Pancreas (tissue), 10 donors: Measurements from ENCODE around the gene INSRR. TPM values are rescaled to one million over a fixed set of nuclear protein-coding genes. Genes with fewer than 3 reads are reported as not detected.

Experiments
- ATAC-seq, 4 donors: fragments of 200-7000 bp; cut with Tn5 transposase; one replicate each; pipeline versions ENCODE4 v1.8.0 to v1.9.1; 2020; ENCODE audit warnings: mild to moderate bottlenecking in 4 of 4, moderate library complexity in 4 of 4
- DNase-seq, 6 donors: peaks; one replicate each; pipeline ENCODE4 v3.0.0-alpha.2; 2020
- FAIRE-seq: peaks from 2 replicates; lab custom pipeline; 2012; peaks lifted over from hg19 to GRCh38; lab: Jason Lieb, UNC
- H3K27ac ChIP-seq, 4 donors: fragments of 200-600 bp; sonication (generic); 1 replicate in 3 of 4; 2 replicates in 1 of 4; pipeline versions ENCODE4 v1.5.0 to v1.8.0; 2020
- H3K27me3 ChIP-seq, 4 donors: fragments of 200-600 bp; one replicate each; pipeline ENCODE4 v1.8.0; 2021
- H3K36me3 ChIP-seq, 3 donors: fragments of 200-600 bp; sonication (generic) in 1 of 3; one replicate each; pipeline versions ENCODE4 v1.5.0 to v1.8.0; 2020 to 2021
- H3K4me1 ChIP-seq, 3 donors: fragments of 200-600 bp; one replicate each; pipeline ENCODE4 v1.8.0; 2021
- H3K4me3 ChIP-seq, 4 donors: fragments of 200-600 bp; sonication (generic) in 2 of 4; one replicate each; pipeline versions ENCODE4 v1.5.0 to v1.8.0; 2020 to 2021
- H3K9me3 ChIP-seq, 4 donors: fragments of 200-600 bp; one replicate each; pipeline ENCODE4 v1.8.0; 2021
- CTCF ChIP-seq, 4 donors: fragments of 200-600 bp; sonication (generic) in 3 of 4; IDR thresholded peaks; one replicate each; pipeline versions ENCODE4 v1.5.0 to v1.8.0; 2021; ENCODE audit warnings: antibody characterized with exemption in 4 of 4
- WGBS, 2 donors: extraction: QIAGEN DNeasy Blood & Tissue Kit; methylation state at CpG; one replicate each; pipeline ENCODE4 v1.1.7; 2013; 5-methylcytosine and 5-hydroxymethylcytosine counted together
- intact Hi-C, 3 donors: fragments of 100-400 bp; cut with DNase I; formaldehyde crosslinking; loops; one replicate each; pipeline versions ENCODE4 v1.11.1 to v1.14.2; 2022
- polyA plus RNA-seq, 2 donors: library from polyadenylated mRNA; stranded (reverse); fragments of 200-250 nt; gene quantifications; one replicate each; pipeline ENCODE4 v1.2.3, GENCODE V29; 2013
- total RNA-seq, 6 donors: library from RNA; stranded (reverse); fragmentation: NEBNext Ultra II Directional in 4 of 6; extraction: Animal tissue kit (Norgen Biotek cat#: 25700) in 4 of 6; gene quantifications; one replicate each; pipeline versions ENCODE4 v1.2.1 to v1.2.4, GENCODE V29; 2021 to 2023
- donor health status: healthy with polysubstance abuse.
- donor health status: DM: no; HTN: no; CAD: no; lungs with moderate emphysema.
- donor health status: DM: no; HTN: no; CAD: no.
- donor health status: control.
- donor health status: control.
- donor health status: Bipolar disorder and iron deficiency.
- donor health status: DM: yes; HTN: yes; CAD: no.
- donor health status: DM: no; HTN: no; CAD: no.
- donor health status: DM: no; HTN: no; CAD: no.
- donor health status: DM: yes; HTN: yes; CAD: no.

Gene INSRR
- total and polyA plus RNA-seq, 8 donors: 0.03 to 0.99 (median 0.18) TPM

GRCh38 chr1:156801409-156802121, 57.4 kb downstream of the INSRR start:
- no peak for DNase-seq
- no peak for FAIRE-seq
- H3K36me3 ChIP-seq: peaks cover 5 to 43% (median 11%) of the 10 kb centered on the region in 3 donors
- no peak overlapping the region for H3K27ac ChIP-seq
- no peaks in the 10 kb centered on the region for H3K9me3 ChIP-seq
- no peak overlapping the region for H3K4me3 ChIP-seq
- no peak for TF ChIP-seq CTCF (IDR thresholded peaks at IDR 0.05)
- intact Hi-C loops: no loop called here
- ATAC-seq: peak in 3 of 4 donors; percentile 27 to 51 (median 32)
- WGBS, 2 donors: 74 to 80% methylated on average over 7 of the region's 7 CpGs
- H3K27me3 ChIP-seq: no peaks in the 10 kb centered on the region
- H3K4me1 ChIP-seq: no peaks in the 10 kb centered on the region

- H3K27ac ChIP-seq: no peak overlapping the region
- FAIRE-seq: no peak
- intact Hi-C loops: no loop called here
- ATAC-seq: peak in 3 of 4 donors; percentile 70 to 77 (median 76)
- DNase-seq: no peak
- H3K4me3 ChIP-seq: no peak overlapping the region
- H3K27me3 ChIP-seq: no peaks in the 10 kb centered on the region
- WGBS, 2 donors: 59 to 66% methylated on average over 4 of the region's 4 CpGs
- no peaks in the 10 kb centered on the region for H3K9me3 ChIP-seq
- H3K4me1 ChIP-seq: no peaks in the 10 kb centered on the region
- peaks cover 5 to 81% (median 35%) of the 10 kb centered on the region in 3 donors for H3K36me3 ChIP-seq
- TF ChIP-seq CTCF (IDR thresholded peaks at IDR 0.05): peak; percentile 22 to 55 (median 45)
These were observed 61.6 kb downstream of the INSRR start for GRCh38 chr1:156797212-156797871.

- DNase-seq (no peak), FAIRE-seq (no peak), ATAC-seq (peak in 1 of 4 donors; percentile 9)
- H3K36me3 ChIP-seq: peaks cover 5 to 89% (median 35%) of the 10 kb centered on the region in 3 donors
- TF ChIP-seq CTCF (IDR thresholded peaks at IDR 0.05): no peak
- H3K9me3 ChIP-seq: no peaks in the 10 kb centered on the region
- no peak overlapping the region for H3K4me3 ChIP-seq
- no peaks in the 10 kb centered on the region for H3K4me1 ChIP-seq
- no peaks in the 10 kb centered on the region for H3K27me3 ChIP-seq
- WGBS, 2 donors: 88 to 90% methylated on average over 8 of the region's 8 CpGs
- intact Hi-C loops: no loop called here
- no peak overlapping the region for H3K27ac ChIP-seq
These were observed 62.4 kb downstream of the INSRR start for GRCh38 chr1:156796340-156797097.

- ATAC-seq (peak in 1 of 4 donors; percentile 33), DNase-seq (no peak), FAIRE-seq (no peak)
- intact Hi-C loops: no loop called here
- peaks cover 5 to 91% (median 35%) of the 10 kb centered on the region in 3 donors for H3K36me3 ChIP-seq
- 39 to 43% methylated on average over 7 of the region's 7 CpGs for WGBS, 2 donors
- no peaks in the 10 kb centered on the region for H3K4me1 ChIP-seq
- H3K9me3 ChIP-seq: no peaks in the 10 kb centered on the region
- no peaks in the 10 kb centered on the region for H3K27me3 ChIP-seq
- no peak overlapping the region for H3K27ac ChIP-seq
- no peak for TF ChIP-seq CTCF (IDR thresholded peaks at IDR 0.05)
- no peak overlapping the region for H3K4me3 ChIP-seq
These were observed 63.1 kb downstream of the INSRR start for GRCh38 chr1:156795787-156796186.
